ENCODE results near the gene RASA3. TPM values are rescaled to one million over a fixed set of nuclear protein-coding genes. Genes with fewer than 3 reads are reported as not detected.

RASA3 gene
- total and polyA plus RNA-seq, 2 donors (not counting 3 experiments of a cell fraction or from before 2014, with no cell fraction given) = 26.5 to 53.8 TPM

GRCh38 chr13:114065926-114066774 is 66.3 kb downstream of the RASA3 start:
- H2AFZ ChIP-seq (ENCODE audit: low read depth, low read length) = no peak overlapping the region
- H3K79me2 ChIP-seq (ENCODE audit: control insufficient read depth, insufficient read depth, low read length) = peaks cover 65% of the 10 kb centered on the region
- peaks cover 51% of the 10 kb centered on the region for H3K4me1 ChIP-seq (ENCODE audit: control insufficient read depth, extremely low read depth, insufficient read depth, low read length)
- H3K9me3 ChIP-seq (replicated peaks; ENCODE audit: control insufficient read depth, insufficient read depth, low read length) = no peaks in the 10 kb centered on the region
- dilution Hi-C loops (cut with MboI; ENCODE audit: extremely low pct_ligation_motif_present, low sequenced_read_pairs) = no loop called here
- ChIA-PET CTCF (interaction anchor here (0.8 to 1.8 kb wide), 7 partner anchors 8 to 65 kb away, joined by 3 to 9 read pairs (median 5); no protein-coding TSS in a partner anchor), POLR2A (interaction anchor here (1.6 kb wide), 1 partner anchor 53 kb away, joined by 11 read pairs; no protein-coding TSS in a partner anchor)
- no peaks in the 10 kb centered on the region for H3K27me3 ChIP-seq (ENCODE audit: control insufficient read depth in 2 of 2, insufficient read depth in 2 of 2, low read length in 2 of 2)
- FAIRE-seq (no peak), DNase-seq (ENCODE audit: low read depth, low spot score) (no peak)
- no TSS peak for BruUV-seq (replicated peaks)
- H3K4me3 ChIP-seq (replicated peaks in 1 of 3; ENCODE audit: insufficient read depth in 1 of 3, low read depth in 1 of 3, low read length in 3 of 3) = no peak overlapping the region
- H3K9ac ChIP-seq (replicated peaks; ENCODE audit: extremely low read depth, insufficient read depth, low read length) = peak overlapping the region; percentile 82
- intact Hi-C loops (cut with micrococcal nuclease) = loop anchor here (1.0 to 2.0 kb wide), 5 partner anchors 31 to 160 kb away; no protein-coding TSS in a partner anchor
- no peaks in the 10 kb centered on the region for H3K36me3 ChIP-seq (ENCODE audit: control insufficient read depth in 2 of 2, extremely low read depth in 1 of 2, insufficient read depth in 2 of 2, low read length in 2 of 2)
- H3K27ac ChIP-seq (ENCODE audit: insufficient read depth, low read depth, low read length) = peak overlapping the region; percentile 95
- H3K4me2 ChIP-seq (ENCODE audit: insufficient read depth, low read length) = no peak overlapping the region
- H4K20me1 ChIP-seq (replicated peaks; ENCODE audit: control insufficient read depth, extremely low read depth, insufficient read depth, low read length) = no peaks in the 10 kb centered on the region
- no peaks in the 10 kb centered on the region for H3K9me1 ChIP-seq (replicated peaks; ENCODE audit: control insufficient read depth, extremely low read depth, insufficient read depth, low read length)
- TF ChIP-seq POLR2AphosphoS5 (IDR thresholded peaks at IDR 0.05; ENCODE audit: insufficient read depth, low read depth, low read length) (no peak), GATA2 (IDR thresholded peaks at IDR 0.05; ENCODE audit: insufficient read depth, insufficient read length, low read depth, low read length) (no peak), JUN (IDR thresholded peaks at IDR 0.05; ENCODE audit: borderline replicate concordance, insufficient read depth, insufficient read length, low read depth) (no peak), EZH2 (IDR thresholded peaks at IDR 0.05; ENCODE audit: borderline replicate concordance, low read depth, low read length, severe bottlenecking) (no peak), CTCF (IDR thresholded peaks at IDR 0.05; ENCODE audit: extremely low read depth in 1 of 2, insufficient read depth in 1 of 2, low read depth in 1 of 2, low read length in 2 of 2) (no peak), POLR2A (IDR thresholded peaks at IDR 0.05; ENCODE audit: low read depth, low read length) (no peak), FOS (IDR thresholded peaks at IDR 0.05; ENCODE audit: borderline replicate concordance, insufficient read depth, low read length) (no peak), MYC (IDR thresholded peaks at IDR 0.05; ENCODE audit: low read depth, low read length) (no peak)
- TF ChIP-seq, protein P1, sequence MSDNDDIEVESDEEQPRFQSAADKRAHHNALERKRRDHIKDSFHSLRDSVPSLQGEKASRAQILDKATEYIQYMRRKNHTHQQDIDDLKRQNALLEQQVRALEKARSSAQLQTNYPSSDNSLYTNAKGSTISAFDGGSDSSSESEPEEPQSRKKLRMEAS (IDR thresholded peaks at IDR 0.05; ENCODE audit: insufficient read depth, insufficient read length) = no peak

All from endothelial cell of umbilical vein (primary cell).